Activated naive CD4-positive, alpha-beta T cell treated with anti-CD3 and anti-CD28 coated beads, Interleukin-2, amount 50 U/mL, for 72 hours (primary cell): Measurements from ENCODE around the gene PRDM10. TPM values are rescaled to one million over a fixed set of nuclear protein-coding genes. Genes with fewer than 3 reads are reported as not detected.

Source experiments
- ATAC-seq, 2 donors: fragments of 150-1000 bp; cut with Tn5 transposase; 2 replicates each; pipeline ENCODE4 v1.10.0; 2021; ENCODE audit warnings: mild to moderate bottlenecking in 2 of 2, moderate library complexity in 2 of 2
- DNase-seq, 2 donors: peaks; one replicate each; pipeline ENCODE4 v3.0.0; 2021 to 2022; ENCODE audit warnings: low spot score in 2 of 2
- H3K27ac Mint-ChIP-seq, 2 donors: one replicate each; pipeline ENCODE4 v1.8.0; 2022; ENCODE audit warnings: mild to moderate bottlenecking in 2 of 2, mixed read lengths in 2 of 2
- H3K36me3 Mint-ChIP-seq, 2 donors: one replicate each; pipeline ENCODE4 v1.8.0; 2022; ENCODE audit warnings: mixed read lengths in 2 of 2
- H3K9me3 Mint-ChIP-seq, 2 donors: one replicate each; pipeline ENCODE4 v1.8.0; 2022; ENCODE audit warnings: mixed read lengths in 2 of 2
- total RNA-seq, 2 donors: library from RNA; stranded (reverse); gene quantifications; one replicate each; pipeline ENCODE4 v1.2.3, GENCODE V29; 2022

Gene PRDM10, protein sequence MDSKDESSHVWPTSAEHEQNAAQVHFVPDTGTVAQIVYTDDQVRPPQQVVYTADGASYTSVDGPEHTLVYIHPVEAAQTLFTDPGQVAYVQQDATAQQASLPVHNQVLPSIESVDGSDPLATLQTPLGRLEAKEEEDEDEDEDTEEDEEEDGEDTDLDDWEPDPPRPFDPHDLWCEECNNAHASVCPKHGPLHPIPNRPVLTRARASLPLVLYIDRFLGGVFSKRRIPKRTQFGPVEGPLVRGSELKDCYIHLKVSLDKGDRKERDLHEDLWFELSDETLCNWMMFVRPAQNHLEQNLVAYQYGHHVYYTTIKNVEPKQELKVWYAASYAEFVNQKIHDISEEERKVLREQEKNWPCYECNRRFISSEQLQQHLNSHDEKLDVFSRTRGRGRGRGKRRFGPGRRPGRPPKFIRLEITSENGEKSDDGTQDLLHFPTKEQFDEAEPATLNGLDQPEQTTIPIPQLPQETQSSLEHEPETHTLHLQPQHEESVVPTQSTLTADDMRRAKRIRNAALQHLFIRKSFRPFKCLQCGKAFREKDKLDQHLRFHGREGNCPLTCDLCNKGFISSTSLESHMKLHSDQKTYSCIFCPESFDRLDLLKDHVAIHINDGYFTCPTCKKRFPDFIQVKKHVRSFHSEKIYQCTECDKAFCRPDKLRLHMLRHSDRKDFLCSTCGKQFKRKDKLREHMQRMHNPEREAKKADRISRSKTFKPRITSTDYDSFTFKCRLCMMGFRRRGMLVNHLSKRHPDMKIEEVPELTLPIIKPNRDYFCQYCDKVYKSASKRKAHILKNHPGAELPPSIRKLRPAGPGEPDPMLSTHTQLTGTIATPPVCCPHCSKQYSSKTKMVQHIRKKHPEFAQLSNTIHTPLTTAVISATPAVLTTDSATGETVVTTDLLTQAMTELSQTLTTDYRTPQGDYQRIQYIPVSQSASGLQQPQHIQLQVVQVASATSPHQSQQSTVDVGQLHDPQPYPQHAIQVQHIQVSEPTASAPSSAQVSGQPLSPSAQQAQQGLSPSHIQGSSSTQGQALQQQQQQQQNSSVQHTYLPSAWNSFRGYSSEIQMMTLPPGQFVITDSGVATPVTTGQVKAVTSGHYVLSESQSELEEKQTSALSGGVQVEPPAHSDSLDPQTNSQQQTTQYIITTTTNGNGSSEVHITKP
- total RNA-seq = 10 to 100 TPM; 13.0 to 28.1 TPM

DNA sequence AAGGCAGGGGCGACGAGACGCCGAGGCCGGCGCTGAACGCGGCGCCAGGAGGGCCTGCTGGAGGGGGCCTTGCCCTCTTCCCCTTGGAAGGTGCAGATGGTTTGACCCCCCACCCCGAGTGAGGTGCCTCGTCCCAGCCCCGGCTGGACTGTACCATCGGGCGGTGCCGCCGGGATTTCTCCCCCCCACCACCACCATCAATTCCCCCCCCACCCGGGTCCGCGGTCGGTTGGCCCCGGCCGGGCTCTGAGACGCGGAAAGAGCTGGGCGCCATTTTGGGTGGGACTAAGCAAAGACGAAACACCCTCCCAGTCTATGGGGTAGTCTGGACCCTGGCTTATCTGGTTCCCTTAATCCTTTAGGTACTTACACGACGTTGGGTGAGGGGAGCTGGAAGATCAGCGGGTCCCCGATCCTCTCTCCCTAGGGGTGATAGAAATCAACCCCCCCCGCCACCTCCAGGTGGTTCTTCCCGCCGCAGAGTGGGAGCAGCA lies at the start of gene PRDM10:
TSS of gene PRDM10 (minus strand) at position 484 of the 494 bp plus-strand sequence. CDS start 41,871 bp downstream, outside the sequence.
- ATAC-seq (peak; percentile 57 to 72), DNase-seq (peak; percentile 87 to 89)
- Mint-ChIP-seq H3K9me3 (no peaks in the 10 kb centered on the region), H3K36me3 (peaks cover 6 to 7% of the 10 kb centered on the region in 2 donors), H3K27ac (peak within 1 kb of the TSS; percentile 99 to 100)

GRCh38 chr11:130051082-130051481 lies 48.4 kb upstream of the PRDM10 start:
- DNase-seq = no peak
- no peak for ATAC-seq
- Mint-ChIP-seq H3K9me3 (no peaks in the 10 kb centered on the region), H3K27ac (no peak overlapping the region), H3K36me3 (no peaks in the 10 kb centered on the region)

DNA sequence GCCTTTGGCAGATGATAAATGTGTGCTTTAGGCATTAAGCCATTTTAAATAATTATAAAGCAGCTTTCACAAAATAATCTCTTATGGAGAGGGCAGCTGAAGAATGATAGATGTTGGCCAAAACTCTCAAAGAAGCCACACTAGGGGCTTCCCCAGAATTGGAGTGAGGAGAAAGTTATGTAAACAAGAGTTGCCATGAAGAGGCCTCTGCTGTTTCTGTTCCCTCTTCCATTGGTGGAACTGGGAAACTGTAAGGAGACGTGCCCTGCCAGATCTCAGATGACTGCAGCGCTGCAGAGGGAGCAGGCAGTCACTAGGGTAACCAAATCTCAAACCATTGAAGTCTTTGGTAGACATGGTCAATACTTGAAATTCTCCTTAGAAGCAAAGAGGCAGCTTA lies 47.6 kb upstream of the PRDM10 start:
- H3K27ac Mint-ChIP-seq = no peak overlapping the region
- H3K36me3 Mint-ChIP-seq = no peaks in the 10 kb centered on the region
- ATAC-seq = no peak
- no peaks in the 10 kb centered on the region for H3K9me3 Mint-ChIP-seq
- DNase-seq = no peak

DNA sequence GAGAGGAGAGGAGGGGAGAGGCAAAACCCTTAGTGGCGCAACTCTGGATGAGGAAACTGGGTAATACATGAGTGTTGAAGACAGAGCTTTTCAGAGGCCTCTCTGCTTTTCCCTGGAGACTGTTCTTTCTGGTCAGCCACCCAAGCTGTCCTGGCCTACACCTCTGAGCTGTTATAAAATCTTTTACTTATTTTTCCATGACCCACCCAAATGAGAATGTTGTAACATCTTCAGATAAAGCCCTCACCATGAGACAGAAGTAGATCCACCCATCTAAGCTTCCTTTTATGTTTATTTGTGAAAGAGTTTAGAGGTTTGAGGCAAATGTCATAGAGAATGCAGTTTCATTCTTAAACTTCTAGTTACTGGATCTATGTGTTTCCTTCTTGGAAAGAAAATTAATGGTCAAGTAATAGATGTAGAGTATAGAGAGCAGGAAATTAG lies 46.7 kb upstream of the PRDM10 start:
- ATAC-seq = no peak
- no peaks in the 10 kb centered on the region for H3K9me3 Mint-ChIP-seq
- no peaks in the 10 kb centered on the region for H3K36me3 Mint-ChIP-seq
- H3K27ac Mint-ChIP-seq = no peak overlapping the region
- DNase-seq = no peak

- no peak for ATAC-seq
- no peak for DNase-seq
- Mint-ChIP-seq H3K27ac (no peak overlapping the region), H3K36me3 (no peaks in the 10 kb centered on the region), H3K9me3 (no peaks in the 10 kb centered on the region)
Observed at GRCh38 chr11:130047141-130047540, 44.5 kb upstream of the PRDM10 start.

- peak overlapping the region in 1 of 2 donors; percentile 14 for H3K27ac Mint-ChIP-seq
- no peaks in the 10 kb centered on the region for H3K9me3 Mint-ChIP-seq
- ATAC-seq (no peak), DNase-seq (no peak)
- no peaks in the 10 kb centered on the region for H3K36me3 Mint-ChIP-seq
Observed at GRCh38 chr11:130043575-130043974, 40.9 kb upstream of the PRDM10 start.

GRCh38 chr11:130042093-130042591 lies 39.5 kb upstream of the PRDM10 start:
- no peak for ATAC-seq
- peak overlapping the region in 1 of 2 donors; percentile 72 for H3K27ac Mint-ChIP-seq

GRCh38 chr11:130040281-130040940 lies 37.8 kb upstream of the PRDM10 start:
- no peak for ATAC-seq

More at GRCh38 chr11:130042093-130042591, 39.5 kb upstream of the PRDM10 start:
- no peak for DNase-seq
- no peaks in the 10 kb centered on the region for H3K36me3 Mint-ChIP-seq
- H3K9me3 Mint-ChIP-seq = no peaks in the 10 kb centered on the region

GRCh38 chr11:130037881-130038585 lies 35.4 kb upstream of the PRDM10 start:
- H3K27ac Mint-ChIP-seq = no peak overlapping the region
- H3K9me3 Mint-ChIP-seq = no peaks in the 10 kb centered on the region
- no peak for DNase-seq
- ATAC-seq = no peak
- H3K36me3 Mint-ChIP-seq = no peaks in the 10 kb centered on the region

More at GRCh38 chr11:130040281-130040940, 37.8 kb upstream of the PRDM10 start:
- Mint-ChIP-seq H3K9me3 (no peaks in the 10 kb centered on the region), H3K36me3 (no peaks in the 10 kb centered on the region), H3K27ac (no peak overlapping the region)
- no peak for DNase-seq

GRCh38 chr11:130037058-130037457 lies 34.4 kb upstream of the PRDM10 start:
- no peaks in the 10 kb centered on the region for H3K9me3 Mint-ChIP-seq
- no peaks in the 10 kb centered on the region for H3K36me3 Mint-ChIP-seq
- ATAC-seq = no peak
- no peak for DNase-seq
- H3K27ac Mint-ChIP-seq = no peak overlapping the region

DNA sequence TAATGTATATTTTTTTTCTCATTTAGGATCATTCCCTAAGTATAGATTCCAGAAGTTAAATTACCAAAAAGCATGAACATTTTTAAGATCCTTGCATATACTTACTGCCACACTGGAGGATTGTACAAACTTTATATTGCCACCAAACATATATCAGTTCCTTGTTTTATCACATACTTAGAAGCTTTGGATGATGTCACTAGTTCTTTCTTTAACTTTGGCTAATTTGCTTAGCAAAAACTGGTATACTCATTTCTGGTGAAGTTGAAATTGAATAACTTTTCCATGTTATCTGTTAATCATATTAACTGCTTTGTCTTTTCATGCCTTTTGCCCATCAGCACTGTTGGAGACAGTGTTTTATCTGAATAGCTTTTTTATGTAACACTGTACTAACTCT lies 31.6 kb upstream of the PRDM10 start:
- Mint-ChIP-seq H3K9me3 (no peaks in the 10 kb centered on the region), H3K36me3 (no peaks in the 10 kb centered on the region), H3K27ac (no peak overlapping the region)
- no peak for ATAC-seq
- no peak for DNase-seq

DNA sequence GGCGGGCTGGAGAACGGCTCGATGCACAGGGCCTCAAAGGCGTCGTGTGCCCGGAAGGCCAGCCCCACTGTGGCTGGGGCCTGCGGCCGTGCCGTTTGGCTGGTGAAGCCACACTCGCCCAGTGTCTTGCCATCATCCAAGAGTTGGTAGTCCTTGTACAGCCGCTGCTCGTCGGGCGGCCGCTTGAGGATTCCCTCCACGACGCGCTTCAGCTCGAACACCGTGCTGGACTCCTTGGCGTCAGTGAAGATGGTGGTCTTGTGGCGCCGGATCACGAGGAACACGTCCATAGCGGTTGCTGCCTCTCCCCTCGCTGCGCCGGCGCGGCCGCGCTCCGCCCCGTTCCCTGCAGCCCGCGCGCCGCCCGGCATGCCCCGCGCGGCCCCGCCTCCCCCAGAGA lies 30.3 kb upstream of the PRDM10 start:
- Mint-ChIP-seq H3K36me3 (no peaks in the 10 kb centered on the region), H3K9me3 (no peaks in the 10 kb centered on the region), H3K27ac (no peak overlapping the region)
- DNase-seq (no peak), ATAC-seq (no peak)

- ATAC-seq (no peak), DNase-seq (no peak)
- Mint-ChIP-seq H3K36me3 (no peaks in the 10 kb centered on the region), H3K9me3 (no peaks in the 10 kb centered on the region), H3K27ac (no peak overlapping the region)
Observed at GRCh38 chr11:130031945-130032344, 29.3 kb upstream of the PRDM10 start.

GRCh38 chr11:130031056-130031455 lies 28.4 kb upstream of the PRDM10 start:
- Mint-ChIP-seq H3K27ac (no peak overlapping the region), H3K9me3 (no peaks in the 10 kb centered on the region), H3K36me3 (no peaks in the 10 kb centered on the region)
- DNase-seq (no peak), ATAC-seq (no peak)

DNA sequence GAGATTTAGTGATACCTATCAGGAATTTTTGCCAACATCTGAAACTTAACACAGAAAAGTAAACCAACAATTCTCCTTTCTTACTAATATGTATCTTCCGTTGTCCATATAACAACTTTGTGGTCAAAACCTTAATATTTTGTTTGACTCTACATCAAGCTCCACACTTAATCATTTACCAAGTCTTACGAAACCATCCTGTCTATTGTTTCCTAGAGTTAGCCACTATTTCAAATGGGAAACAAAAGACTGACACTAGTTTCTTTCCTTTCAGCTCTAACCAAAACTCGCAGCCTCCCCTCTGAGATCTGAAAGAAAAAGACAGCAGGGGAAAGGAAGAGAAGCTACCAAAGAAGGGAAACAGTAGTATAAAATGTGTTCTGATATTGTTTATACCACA lies 26.5 kb upstream of the PRDM10 start:
- DNase-seq (no peak), ATAC-seq (no peak)
- Mint-ChIP-seq H3K9me3 (no peaks in the 10 kb centered on the region), H3K36me3 (no peaks in the 10 kb centered on the region), H3K27ac (no peak overlapping the region)
